Fibroblast of pulmonary artery (primary cell): ENCODE results near the gene NUP210L.

ENCODE experiments used
- DNase-seq: peaks from one replicate; pipeline ENCODE4 v3.0.0-alpha.2; 2010; ENCODE audit warnings: low read depth
- H3K4me3 ChIP-seq: replicated peaks from 2 replicates; pipeline ENCODE4 v1.5.1; 2011; ENCODE audit warnings: low read depth, mild to moderate bottlenecking, control low read depth, low read length, moderate library complexity
- TF ChIP-seq, protein P1 (sequence below): IDR thresholded peaks from 2 replicates; pipeline ENCODE4 v1.5.1; 2011; ENCODE audit warnings: mild to moderate bottlenecking, control low read depth, low read length, inconsistent platforms; ENCODE audit errors: missing control alignments

NUP210L gene

DNA sequence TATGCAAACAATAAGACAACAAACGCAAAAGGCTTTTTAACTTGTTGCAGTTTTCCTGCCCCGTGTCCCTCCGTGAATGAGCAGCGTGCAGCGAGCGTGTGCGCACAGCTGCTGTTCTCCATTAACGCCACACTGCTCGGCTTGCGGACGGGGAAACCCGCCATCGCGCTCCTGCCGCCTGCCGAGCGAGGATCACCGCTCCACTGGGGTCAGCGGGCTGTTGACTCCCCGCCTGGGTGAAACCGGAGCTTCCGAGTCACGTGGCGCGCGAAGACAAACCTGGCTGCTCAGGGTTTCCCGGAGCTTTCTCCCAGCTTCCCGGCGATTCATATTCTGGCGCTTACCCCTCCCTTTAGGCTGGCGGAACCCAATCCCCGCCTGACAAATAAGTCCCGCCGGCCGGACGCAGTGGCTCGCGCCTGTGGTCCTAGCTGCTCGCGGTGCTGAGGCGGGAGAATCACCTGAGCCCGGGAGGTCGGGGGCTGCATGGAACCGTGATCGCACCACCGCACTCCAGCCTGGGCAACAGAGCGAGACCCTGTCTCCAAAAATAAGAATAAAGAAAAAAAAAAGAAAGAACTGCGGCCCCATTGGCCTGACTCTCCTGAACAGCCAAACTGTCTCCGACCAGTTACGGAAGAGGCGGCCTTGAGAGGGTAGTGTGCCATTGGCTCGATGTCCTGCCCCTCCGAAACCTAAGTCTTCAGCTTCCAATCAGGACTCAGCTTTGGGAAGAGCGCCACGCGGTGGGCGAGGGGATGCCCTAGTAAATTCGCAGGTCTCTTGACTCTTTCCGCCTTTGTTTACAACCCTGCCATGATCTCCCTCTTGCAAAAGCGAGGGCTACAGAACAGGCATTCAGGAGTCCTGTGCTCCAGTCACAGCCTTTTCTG is 187.5 kb downstream of the NUP210L start, which contains the start of gene CREB3L4:
CREB3L4 (plus strand) TSS at position 796 of the 893 bp plus-strand sequence. CDS start 624 bp downstream, outside the sequence.
- TF ChIP-seq, protein P1, sequence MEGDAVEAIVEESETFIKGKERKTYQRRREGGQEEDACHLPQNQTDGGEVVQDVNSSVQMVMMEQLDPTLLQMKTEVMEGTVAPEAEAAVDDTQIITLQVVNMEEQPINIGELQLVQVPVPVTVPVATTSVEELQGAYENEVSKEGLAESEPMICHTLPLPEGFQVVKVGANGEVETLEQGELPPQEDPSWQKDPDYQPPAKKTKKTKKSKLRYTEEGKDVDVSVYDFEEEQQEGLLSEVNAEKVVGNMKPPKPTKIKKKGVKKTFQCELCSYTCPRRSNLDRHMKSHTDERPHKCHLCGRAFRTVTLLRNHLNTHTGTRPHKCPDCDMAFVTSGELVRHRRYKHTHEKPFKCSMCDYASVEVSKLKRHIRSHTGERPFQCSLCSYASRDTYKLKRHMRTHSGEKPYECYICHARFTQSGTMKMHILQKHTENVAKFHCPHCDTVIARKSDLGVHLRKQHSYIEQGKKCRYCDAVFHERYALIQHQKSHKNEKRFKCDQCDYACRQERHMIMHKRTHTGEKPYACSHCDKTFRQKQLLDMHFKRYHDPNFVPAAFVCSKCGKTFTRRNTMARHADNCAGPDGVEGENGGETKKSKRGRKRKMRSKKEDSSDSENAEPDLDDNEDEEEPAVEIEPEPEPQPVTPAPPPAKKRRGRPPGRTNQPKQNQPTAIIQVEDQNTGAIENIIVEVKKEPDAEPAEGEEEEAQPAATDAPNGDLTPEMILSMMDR, result peak; percentile 51
- peak within 1 kb of the TSS; percentile 73 for H3K4me3 ChIP-seq

DNA sequence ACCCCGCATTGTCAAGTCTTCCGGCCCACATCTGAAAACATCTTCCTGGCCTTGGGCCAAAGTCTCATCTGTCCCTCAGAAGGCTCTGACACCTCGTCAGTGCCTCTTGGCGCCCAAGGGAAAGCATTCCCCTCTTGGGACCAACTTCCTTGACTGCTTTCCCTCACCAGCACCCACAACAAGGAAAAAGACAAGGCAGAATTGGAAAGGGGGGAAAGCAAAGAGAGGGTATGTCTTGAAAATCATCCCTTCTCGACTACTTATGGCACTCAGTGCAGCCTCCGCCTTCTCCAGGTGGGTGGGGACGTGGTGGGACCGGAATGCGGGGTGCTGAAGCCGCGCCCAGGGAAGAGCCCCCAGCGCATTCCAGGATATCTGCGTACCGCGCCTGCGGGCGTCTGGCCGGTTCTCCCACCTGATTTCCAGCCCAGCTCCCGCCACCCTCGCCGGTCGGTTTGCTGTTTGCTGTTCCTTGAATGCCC is 191.0 kb downstream of the NUP210L start:
- TF ChIP-seq, protein P1, result no peak
- peak overlapping the region; percentile 87 for H3K4me3 ChIP-seq
- no peak for DNase-seq

More for the DNA sequence above, 187.5 kb downstream of the NUP210L start, which contains the start of gene CREB3L4:
- DNase-seq, result peak; percentile 99

DNA sequence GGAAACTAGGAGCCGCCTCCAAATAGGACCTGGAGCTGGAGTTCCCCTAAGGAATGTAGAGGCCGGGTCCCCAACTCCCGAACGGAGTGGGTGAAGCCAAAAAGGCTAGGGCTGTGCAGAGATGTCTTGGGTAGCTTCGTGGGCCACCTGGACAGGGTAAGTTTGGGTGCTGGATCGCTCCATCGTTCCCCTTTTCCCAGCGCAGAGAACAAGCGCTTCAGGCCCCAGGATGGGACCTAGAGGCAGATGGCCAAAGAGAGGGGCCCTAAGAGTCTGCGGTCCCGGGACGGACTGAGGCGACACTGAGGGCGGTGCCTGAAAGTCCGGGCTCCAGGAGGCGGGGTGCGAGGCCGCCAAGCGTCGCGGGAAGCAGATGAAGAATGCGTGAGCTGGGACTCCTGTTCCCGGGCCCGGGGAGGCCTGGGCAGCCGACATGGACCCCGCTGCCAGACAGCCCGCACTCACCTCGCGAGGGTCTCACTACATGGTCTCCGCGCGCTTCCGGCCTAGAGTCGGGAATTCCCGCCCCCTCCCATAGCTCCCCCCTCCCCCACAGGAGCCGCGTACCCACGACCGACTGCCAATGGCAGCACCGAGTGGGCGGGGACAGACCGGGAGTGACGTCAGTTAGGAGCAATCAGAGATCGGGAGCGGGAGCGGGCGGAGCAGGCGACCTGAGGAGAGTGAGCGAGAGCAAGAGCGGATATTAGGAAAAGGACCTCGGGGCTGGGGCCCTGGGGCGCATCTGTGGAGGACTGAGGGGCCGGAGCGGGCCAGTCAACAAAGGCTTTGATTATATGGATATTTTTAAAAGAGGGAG is 191.6 kb downstream of the NUP210L start, which contains the start of gene SLC39A1:
SLC39A1 (minus strand) TSS at position 508 of the 820 bp plus-strand sequence. CDS start 822 bp downstream, outside the sequence.
- H3K4me3 ChIP-seq, result peak within 1 kb of the TSS; percentile 87
- TF ChIP-seq, protein P1, result no peak
- DNase-seq, result peak; percentile 96

DNA sequence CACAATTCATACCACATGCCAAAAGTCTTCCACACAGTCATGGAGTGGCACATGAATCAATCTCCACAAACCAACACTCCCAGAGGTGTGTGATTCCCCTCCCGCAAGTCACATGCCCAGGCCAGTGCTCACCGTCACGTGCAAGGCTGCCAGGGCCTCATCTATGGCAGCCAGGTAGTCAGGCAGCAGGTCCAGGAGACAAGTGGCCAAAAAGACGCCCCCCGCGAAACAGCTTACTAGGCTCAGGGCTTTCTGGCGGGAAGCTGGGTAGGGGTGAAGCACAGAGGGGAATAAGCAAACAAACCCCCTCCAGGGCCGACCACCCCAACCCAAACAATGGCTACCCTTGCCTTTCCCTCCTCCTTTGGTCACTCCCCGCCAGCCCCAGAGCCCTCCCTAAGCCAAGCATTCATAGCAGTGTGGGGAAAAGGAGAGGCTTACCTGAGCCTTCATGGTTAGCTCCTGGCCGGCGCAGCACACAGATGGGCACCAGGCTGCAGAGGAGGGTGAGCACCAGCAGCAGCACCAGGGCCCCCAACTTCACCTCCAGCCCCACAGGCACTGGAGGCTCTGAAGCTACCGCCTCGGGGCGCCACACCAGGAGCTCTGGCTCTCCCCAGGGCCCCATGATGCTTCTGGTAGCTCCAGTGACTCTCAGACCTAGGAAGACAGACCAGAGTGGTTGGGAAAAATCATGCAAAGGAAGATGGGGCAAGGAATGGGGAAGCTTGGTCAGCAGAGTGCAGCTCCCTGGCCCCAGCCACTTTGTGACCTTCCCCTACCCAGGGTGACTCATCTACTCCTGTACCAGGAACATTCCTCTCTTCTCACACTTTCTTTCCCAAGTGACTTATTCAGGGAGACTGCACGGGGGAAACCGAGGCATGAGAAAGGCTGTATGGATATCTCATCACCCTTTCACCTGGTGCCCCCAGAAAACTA is 192.5 kb downstream of the NUP210L start:
- peak overlapping the region; percentile 87 for H3K4me3 ChIP-seq
- TF ChIP-seq, protein P1, result no peak
- DNase-seq, result peak; percentile 48

DNA sequence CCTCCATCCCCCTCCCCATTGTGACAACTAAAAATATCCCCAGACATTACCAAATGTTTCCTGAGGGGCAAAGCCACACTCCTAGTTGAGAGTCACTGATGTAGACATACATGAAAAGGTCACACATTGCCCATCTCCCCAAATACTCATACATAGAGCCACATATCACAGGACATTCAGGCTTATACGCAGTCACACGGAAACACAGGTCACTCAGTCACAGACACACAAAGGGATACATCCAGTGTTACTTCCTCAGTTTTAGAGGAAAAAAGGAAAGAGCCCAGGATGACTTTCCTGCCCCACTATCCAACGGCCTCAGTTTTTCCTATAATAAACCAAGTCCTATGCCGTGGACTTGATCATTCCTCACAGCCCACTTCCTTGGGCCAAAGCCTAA is 193.5 kb downstream of the NUP210L start:
- DNase-seq, result no peak
- TF ChIP-seq, protein P1, result no peak
- peak overlapping the region; percentile 87 for H3K4me3 ChIP-seq

DNA sequence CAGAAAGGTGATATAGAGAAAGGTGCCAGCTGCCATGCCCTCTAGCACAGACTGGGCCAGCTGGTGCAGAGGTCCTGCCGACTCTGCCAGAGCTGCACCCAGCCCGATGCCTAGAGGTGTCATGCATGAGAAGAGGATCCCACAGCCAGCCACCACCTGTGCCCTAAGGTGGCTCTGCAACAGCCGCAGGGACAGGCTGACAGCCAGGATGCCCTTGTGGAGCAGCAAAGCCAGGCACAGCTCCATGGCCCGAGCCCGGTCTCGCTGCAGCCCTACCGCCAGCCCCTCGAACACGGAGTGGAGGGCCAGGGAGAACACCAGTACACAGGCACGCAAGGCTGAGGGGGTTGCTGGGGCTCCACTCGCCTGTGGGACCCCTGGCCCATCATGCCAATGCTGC is 194.7 kb downstream of the NUP210L start:
- TF ChIP-seq, protein P1, result no peak
- no peak overlapping the region for H3K4me3 ChIP-seq
- no peak for DNase-seq
